HepG2 (cell line): ENCODE measurements around the gene MX2. TPM values are rescaled to one million over a fixed set of nuclear protein-coding genes. Genes with fewer than 3 reads are reported as not detected.

Experiments used
- ATF6 ChIP-seq: sonication (generic); formaldehyde crosslinking; conservative IDR thresholded peaks from 2 replicates; pipeline ENCODE4 v1.4.0; 2020; ENCODE audit warnings: missing genetic modification reagents
- BCL6 ChIP-seq: IDR thresholded peaks from 2 replicates; pipeline ENCODE4 v1.6.1; 2016; ENCODE audit warnings: missing genetic modification reagents, missing compliant biosample characterization
- DMTF1 ChIP-seq: sonication (generic); formaldehyde crosslinking; IDR thresholded peaks from 2 replicates; pipeline ENCODE4 v1.4.0; 2020; ENCODE audit warnings: mild to moderate bottlenecking, missing genetic modification reagents
- EP300 ChIP-seq, 3 experiments: sonication (generic) in 1 of 3; formaldehyde crosslinking in 1 of 3; IDR thresholded peaks; 2 replicates each; pipeline versions ENCODE4 v1.5.1 to v1.6.1; 2011 to 2020; ENCODE audit warnings: low read depth in 2 of 3, low read length in 2 of 3, borderline replicate concordance in 1 of 3, improper control_type of control experiment in 1 of 3, mild to moderate bottlenecking in 1 of 3, missing genetic modification reagents in 1 of 3, moderate library complexity in 1 of 3
- FOXJ3 ChIP-seq: sonication (generic); formaldehyde crosslinking; IDR thresholded peaks from 2 replicates; pipeline ENCODE4 v1.4.0; 2020; ENCODE audit warnings: missing genetic modification reagents, mild to moderate bottlenecking, borderline replicate concordance
- GFI1 ChIP-seq: sonication (generic); formaldehyde crosslinking; IDR thresholded peaks from 2 replicates; pipeline ENCODE4 v1.5.0; 2020; ENCODE audit warnings: missing genetic modification reagents, mild to moderate bottlenecking, borderline replicate concordance
- NFATC3 ChIP-seq: sonication (generic); formaldehyde crosslinking; IDR thresholded peaks from 2 replicates; pipeline ENCODE4 v1.5.1; 2020; ENCODE audit warnings: mild to moderate bottlenecking, missing genetic modification reagents
- NR2F6 ChIP-seq, 2 experiments: IDR thresholded peaks; 2 replicates each; pipeline ENCODE4 v1.6.1; 2016; ENCODE audit warnings: antibody characterized with exemption in 1 of 2, mild to moderate bottlenecking in 1 of 2
- ZFP37 ChIP-seq: sonication (generic); formaldehyde crosslinking; IDR thresholded peaks from 2 replicates; pipeline ENCODE4 v1.4.0; 2020; ENCODE audit warnings: missing genetic modification reagents, borderline replicate concordance
- ZNF101 ChIP-seq: sonication (generic); formaldehyde crosslinking; IDR thresholded peaks from 2 replicates; pipeline ENCODE4 v1.4.0; 2020; ENCODE audit warnings: mild to moderate bottlenecking, low read depth, missing genetic modification reagents, borderline replicate concordance
- ZNF292 ChIP-seq: sonication (generic); formaldehyde crosslinking; IDR thresholded peaks from 2 replicates; pipeline ENCODE4 v1.8.1; 2022; ENCODE audit warnings: mild to moderate bottlenecking, low read depth, missing genetic modification reagents, borderline replicate concordance
- ZNF432 ChIP-seq: sonication (generic); formaldehyde crosslinking; IDR thresholded peaks from 2 replicates; pipeline ENCODE4 v1.5.0; 2020; ENCODE audit warnings: missing genetic modification reagents, mild to moderate bottlenecking, borderline replicate concordance
- ZNF512B ChIP-seq: sonication (generic); formaldehyde crosslinking; IDR thresholded peaks from 2 replicates; pipeline ENCODE4 v1.5.1; 2020; ENCODE audit warnings: missing genetic modification reagents, mild to moderate bottlenecking, borderline replicate concordance
- ZNF543 ChIP-seq: sonication (generic); formaldehyde crosslinking; IDR thresholded peaks from 2 replicates; pipeline ENCODE4 v1.4.0; 2020; ENCODE audit warnings: mild to moderate bottlenecking, missing genetic modification reagents
- ZNF841 ChIP-seq: sonication (generic); formaldehyde crosslinking; IDR thresholded peaks from 2 replicates; pipeline ENCODE4 v1.8.1; 2023; ENCODE audit warnings: missing genetic modification reagents, borderline replicate concordance
- polyA plus RNA-seq, 8 experiments: library from polyadenylated mRNA; depleted of rRNA in 3 of 8; stranded (reverse) in 7 of 8; unstranded in 1 of 8; fragments of >200 nt; fragmentation: Illumina TruSeq in 4 of 8; extraction: Trizol in 4 of 8; gene quantifications; 2 replicates each; pipeline versions ENCODE4 v1.2.1 to v1.2.3, GENCODE V29; 2011 to 2016; ENCODE audit warnings: low read depth in 4 of 8, missing spikeins in 1 of 8, mixed read lengths in 1 of 8; ENCODE audit not compliant: insufficient read depth in 1 of 8
- total RNA-seq, 5 experiments: library from RNA; depleted of rRNA; stranded (reverse); fragments of >200 nt; fragmentation: Illumina TruSeq; extraction: Trizol; gene quantifications; 2 replicates each; pipeline ENCODE4 v1.2.3, GENCODE V29; 2016; ENCODE audit warnings: low read depth in 1 of 5

MX2 gene
- total and polyA plus RNA-seq, 2 of the 13 experiments (the other 11 are each of a cell fraction or from before 2014, with no cell fraction given), result 24.0 to 35.7 TPM

- TF ChIP-seq ZNF512B (CRISPR knock-in tag) (no peak), EP300 (IDR thresholded peaks at IDR 0.05; ENCODE audit: low read depth in 2 of 2, low read length in 2 of 2) (peak; percentile 69 to 84; a peak in 3 of 4 replicates), EP300 (CRISPR knock-in tag; IDR thresholded peaks at IDR 0.05; ENCODE audit: borderline replicate concordance) (peak; percentile 40; the same call in 1 of the 2 replicates), DMTF1 (CRISPR knock-in tag) (no peak; the same call in 1 of the 2 replicates), ATF6 (no peak), ZNF841 (no peak), ZNF101 (CRISPR knock-in tag) (no peak), FOXJ3 (no peak), NFATC3 (CRISPR knock-in tag) (no peak), ZNF432 (CRISPR knock-in tag) (no peak), ZNF292 (CRISPR knock-in tag) (peak; percentile 29; the same call in 1 of the 2 replicates), NR2F6 (IDR thresholded peaks at IDR 0.05) (peak; percentile 71), NR2F6 (CRISPR knock-in tag; IDR thresholded peaks at IDR 0.05) (peak; percentile 65; the same call in 1 of the 2 replicates), ZNF543 (CRISPR knock-in tag) (no peak), BCL6 (peak; percentile 41), ZFP37 (CRISPR knock-in tag) (no peak), GFI1 (peak; percentile 33; the same call in 1 of the 2 replicates)
Measured at GRCh38 chr21:41366522-41367151, 4.8 kb downstream of the MX2 start (continued).
